Activated CD4-positive, alpha-beta T cell treated with anti-CD3 and anti-CD28 coated beads, Interleukin-2, amount 50 U/mL, for 16 hours (primary cell): ENCODE data around the gene NHLH2.

Experiments used
- DNase-seq: peaks from one replicate; pipeline ENCODE4 v3.0.0-alpha.2; 2020

Gene NHLH2

DNA sequence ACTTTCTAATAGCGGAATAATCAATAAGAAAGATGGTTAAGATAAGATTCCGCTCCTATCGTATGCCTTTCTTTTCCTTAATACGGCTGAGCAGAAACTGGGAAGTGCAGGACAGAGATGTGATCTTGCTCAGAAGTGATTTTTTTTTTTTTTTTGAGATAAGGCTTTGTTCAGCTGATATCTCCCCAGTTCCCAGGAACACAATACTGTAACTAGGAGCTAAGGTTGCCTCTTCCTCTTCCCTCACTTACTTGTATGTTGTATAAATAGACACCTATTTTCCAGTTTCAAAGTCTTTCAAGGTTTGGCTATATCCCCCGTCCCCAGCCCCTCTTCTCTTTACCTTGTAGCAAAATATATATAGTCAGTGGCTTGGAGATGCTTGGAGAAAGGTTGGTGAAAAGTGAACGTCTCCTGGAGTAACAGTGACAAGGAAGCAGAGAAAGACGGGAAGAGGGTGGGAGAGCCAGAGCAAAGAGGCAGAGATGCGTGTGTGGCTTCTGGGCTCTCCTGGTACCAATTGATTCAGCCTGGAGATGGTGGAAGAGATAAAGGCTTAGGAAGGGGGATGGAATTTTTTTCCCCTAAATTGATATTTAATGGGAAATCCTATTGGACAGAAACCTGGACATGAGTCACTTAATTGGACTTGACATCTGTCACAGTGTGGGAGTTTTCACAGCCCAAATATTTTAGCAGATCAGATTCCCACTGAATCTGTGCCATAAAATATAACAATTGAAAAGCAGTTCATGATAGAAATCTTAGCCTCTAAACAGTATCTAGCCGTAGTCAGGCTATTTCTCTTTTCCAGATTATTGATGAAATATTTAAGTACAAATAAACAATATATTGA, at the start of gene NHLH2:
NHLH2 (minus strand) TSS at position 522 of the 856 bp plus-strand sequence. CDS start 2,754 bp downstream, outside the sequence.
- DNase-seq, result no peak

DNA sequence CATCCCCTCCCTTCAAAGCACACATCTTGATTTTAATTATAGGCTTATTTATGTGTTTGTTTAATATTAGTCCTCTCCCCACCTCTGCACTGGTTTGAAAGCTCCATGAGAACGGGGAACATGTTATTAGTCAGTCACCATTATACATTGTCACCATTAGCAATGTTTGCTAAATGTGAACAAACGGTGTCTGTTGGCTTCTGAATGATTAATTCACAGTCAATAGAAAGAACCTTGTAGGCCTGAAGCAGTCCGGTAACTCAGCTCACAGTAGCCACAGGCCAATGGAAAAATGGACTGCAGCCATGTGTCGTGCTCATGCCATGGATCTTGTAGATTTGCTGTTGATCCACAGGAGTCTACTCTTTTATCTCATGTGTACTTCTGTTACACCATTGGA, 49.7 kb upstream of the NHLH2 start:
- DNase-seq, result no peak

DNA sequence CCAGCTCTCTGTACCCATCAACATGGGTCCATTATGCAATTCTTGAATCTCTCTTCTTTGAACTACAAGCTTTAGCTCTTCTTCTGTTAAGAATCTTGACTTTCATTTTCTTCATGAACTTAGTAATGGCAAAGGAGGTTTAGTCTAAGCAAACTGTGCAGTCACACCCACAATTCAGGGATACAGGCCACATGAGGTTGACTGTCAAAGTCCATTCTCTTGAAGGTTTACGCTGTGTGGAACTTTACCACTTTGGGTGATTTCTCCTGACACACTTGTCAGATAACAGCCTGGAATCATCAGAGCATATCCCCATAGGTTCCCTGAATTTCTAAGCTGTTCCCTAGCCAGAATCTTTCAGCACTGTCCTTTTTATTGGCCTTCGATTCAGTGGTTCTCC, 48.0 kb upstream of the NHLH2 start:
- DNase-seq, result no peak

DNA sequence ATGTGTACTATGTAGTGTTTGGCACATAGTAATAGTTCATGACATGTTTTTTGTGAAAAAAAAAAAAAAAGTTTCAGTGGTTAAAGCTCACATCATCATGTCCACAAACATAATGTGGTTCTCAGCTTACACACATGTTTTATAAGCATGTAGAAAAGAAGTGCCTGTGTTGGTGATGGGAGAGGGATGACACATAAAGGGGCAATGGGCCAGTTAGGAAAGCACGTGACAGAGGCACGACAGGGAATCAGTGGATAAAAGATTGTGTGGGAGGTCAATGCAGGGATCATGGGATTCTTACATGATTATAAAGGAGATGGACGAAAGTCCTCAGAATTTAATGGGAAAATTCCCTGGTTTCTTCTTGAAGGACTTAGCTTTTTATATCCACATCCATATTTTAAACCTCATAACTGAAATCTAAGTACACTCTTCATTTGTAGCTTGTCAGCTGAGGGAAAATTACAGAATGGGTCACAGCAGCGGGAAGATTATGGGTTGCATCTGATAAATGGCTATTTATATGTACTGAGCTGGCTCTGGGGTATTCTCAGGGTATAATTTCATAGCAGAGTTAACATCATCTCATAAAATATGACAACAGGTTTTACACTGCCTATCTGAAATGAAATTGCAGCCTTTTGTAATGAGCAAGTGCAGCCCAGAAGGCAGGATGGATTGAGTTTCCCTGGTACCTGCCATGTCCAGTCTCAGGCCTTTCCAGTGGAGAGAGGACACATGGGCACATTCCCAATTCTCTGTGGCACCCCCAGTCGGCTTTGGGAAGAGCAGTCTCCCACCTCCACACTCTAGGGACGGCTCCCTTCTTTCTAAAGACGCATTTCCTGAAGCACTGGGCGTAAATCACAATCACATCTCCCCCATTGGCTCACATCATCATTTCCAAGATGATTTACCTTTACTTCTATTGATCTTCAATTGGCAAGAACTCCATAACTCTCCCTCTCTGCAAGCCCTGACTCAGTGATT, 42.3 kb upstream of the NHLH2 start:
- DNase-seq, result no peak

DNA sequence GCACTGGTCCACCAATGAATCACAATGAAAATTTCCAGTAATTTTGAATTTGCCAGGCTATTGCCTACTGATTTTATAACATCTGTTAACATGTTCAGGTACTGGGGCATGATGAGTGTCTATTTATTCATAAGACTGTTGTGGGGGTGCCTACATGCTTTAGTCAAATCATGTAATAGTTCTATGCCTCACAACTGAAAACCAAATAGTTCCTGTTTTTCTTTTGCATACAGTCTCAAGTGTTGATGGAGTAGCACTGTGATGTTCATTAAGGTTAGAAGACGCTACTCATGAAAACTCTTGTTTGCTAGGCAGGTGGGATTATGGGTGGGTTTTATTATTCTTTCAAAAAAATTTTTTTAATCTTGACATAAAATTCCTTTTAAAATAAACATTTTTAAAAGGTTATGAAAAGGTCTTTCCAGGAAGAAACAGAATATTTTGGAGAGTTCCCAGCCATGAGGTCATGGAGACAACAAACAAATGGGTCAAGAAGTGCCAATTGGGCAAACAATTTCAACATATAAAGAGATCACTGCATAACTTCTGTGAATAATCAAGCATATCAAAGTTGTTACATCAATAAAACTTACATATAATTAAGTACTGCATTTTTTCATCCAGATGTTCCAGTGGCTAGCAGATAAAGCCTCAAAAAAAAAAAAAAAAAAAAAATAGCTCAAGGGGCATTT, 40.2 kb upstream of the NHLH2 start:
- DNase-seq, result no peak

DNA sequence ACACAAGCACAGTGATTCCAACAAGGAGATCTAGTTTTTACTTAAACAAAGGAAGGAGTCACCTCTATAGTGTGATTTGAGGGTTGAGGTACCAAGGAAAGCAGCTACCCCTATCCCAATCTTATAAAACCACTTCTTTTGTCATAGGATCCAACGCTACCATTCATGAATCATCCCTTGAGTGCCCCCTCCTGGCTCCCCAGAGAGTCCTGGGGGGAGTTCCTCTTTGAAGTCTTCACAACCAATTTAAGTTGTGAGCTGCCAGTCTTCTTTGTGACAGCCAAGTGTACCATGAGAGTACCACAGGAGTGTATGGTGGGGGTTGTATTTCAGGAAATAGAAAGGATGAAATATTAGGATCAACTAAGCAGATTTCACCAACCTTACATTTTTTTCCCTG, 39.1 kb upstream of the NHLH2 start:
- DNase-seq, result no peak

DNA sequence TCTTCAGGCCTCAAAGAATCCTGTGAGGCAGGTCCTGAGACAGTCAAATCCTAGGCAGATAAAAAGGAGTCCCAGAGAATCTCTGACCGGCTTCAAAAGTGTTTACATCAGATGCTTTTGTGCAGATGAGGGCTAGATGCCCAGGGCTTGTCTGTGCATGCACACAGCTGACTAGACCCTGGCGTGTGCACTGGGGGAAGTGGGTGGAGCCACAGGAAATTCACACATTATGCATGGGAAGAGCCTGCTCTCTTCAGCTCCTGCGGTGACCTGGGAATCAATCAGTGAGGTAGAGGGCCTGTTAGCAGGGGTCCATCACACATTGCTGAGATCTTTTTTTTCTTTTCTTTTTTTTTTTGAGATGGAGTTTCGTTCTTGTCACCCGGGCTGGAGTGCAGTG, 36.6 kb upstream of the NHLH2 start:
- no peak for DNase-seq

DNA sequence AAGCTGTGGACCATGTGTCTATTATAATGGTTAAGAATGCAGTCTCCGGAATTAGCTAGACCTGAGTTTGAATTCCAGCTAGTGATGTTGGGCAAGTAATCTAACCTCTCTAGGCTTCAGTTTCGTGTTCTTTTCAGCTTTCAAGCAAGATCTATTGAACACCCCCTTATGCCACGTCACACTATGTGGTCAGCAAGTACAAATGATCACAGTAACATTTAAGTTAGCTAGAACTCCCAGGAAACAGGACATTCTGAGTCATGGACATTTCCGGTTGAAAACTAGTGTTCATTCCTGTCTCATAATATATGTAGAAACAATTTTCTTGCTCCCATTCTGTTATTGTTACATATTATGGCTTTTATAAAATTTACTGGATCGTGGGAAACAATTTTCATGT, 34.0 kb upstream of the NHLH2 start:
- DNase-seq, result no peak

DNA sequence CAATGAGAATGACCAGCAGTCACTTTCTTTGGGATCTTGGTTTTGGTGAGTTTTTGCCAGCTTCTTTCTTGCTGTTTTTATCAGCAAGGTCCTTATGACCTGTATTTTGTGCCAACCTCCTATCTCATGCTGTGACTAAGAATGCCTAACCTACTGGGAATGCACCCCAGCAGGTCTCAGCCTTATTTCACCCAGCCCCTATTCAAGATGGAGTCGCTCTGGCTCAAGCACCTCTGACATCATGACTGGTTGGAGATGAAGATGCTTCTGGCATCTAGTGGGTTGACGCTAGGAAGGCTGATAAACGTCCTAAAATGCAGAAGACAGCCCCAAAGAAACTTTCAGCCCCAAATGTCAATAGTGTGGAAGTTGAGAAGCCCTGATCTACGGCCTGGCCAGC, 33.6 kb upstream of the NHLH2 start:
- DNase-seq, result no peak

DNA sequence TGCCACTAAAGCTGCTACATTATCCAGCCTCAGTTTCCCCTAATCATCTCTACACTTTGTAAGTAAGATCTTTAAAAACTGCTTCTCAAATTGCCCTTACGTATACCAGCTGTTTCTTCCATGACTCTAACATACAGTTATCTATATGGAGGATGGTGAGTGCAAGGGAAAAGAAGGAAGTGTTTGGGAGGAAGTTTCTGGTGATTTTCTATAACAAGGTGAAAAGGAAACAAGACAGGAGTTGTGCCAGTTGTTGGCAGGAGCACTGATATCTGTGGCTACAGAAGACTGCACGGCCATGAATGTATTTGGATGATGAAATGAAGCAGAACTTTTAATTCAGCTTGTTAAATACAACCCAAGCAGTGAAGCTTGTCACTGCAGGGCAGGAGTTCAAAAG, 32.3 kb upstream of the NHLH2 start:
- DNase-seq, result no peak

DNA sequence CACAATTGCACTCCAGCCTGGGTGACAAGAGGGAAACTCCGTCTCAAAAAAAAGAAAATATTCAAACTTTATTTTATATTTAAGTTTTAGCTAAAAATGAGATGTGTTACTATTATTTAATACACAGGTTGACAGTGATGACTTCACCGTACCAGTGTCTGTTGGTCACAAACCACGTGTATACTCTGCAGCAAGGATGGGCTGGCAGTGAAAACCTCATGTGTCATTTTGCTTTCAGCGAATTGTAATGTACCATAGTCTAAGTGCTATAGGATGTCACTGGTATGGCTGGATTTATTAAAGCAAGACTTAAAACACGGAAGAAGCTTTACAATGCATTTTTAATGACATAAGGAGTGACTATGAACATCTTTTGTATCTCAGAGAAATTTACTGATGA, 28.1 kb upstream of the NHLH2 start:
- DNase-seq, result no peak

DNA sequence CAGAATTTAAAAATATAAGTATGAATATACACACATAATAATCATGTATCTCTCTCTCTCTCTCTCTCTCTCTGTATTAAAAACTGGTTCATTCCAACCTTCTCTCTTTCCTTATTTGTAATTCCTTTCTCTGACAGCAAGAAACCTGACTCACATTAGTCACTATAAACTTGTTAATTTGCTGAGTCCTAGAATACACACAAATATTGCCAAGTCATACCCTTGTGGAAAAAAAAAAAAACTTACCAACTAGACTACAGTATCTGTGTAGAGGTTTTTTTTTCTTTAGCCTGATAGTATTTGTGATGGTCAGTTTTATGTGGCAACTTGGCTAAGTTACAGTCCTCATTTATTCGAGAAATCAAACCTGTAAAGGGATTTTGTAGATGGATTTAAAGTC, 26.3 kb upstream of the NHLH2 start:
- DNase-seq, result no peak

DNA sequence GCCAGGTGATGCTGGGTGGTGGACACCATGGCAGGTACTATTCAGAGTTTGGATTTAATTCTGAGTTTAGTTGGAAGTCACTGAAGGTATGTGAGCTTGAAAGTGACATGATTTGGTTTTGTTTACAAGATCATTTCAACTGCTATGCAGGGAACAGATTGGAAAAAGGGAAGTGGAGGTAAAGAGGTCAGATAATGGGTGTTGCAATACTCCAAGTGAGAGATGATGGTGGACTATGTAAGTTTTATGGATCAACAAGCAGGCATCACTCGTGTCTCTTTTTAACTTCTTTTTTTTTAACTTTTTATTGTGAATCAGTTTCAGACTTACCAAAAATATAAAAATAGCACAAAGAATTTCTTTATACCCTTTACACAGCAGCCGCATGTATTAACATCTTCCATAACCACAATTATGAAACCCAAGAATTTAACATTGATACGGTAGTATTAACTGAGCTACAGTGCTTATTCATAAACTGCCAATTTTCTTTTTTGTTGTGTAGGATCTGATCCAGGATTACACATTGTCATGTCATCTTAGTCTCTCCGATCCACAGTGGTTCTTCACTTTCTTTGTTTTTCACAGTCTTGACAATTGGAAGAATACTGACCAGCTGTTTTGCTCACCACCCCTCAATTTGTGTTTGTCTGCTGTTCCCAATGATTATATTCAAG, 24.9 kb upstream of the NHLH2 start:
- DNase-seq, result no peak

DNA sequence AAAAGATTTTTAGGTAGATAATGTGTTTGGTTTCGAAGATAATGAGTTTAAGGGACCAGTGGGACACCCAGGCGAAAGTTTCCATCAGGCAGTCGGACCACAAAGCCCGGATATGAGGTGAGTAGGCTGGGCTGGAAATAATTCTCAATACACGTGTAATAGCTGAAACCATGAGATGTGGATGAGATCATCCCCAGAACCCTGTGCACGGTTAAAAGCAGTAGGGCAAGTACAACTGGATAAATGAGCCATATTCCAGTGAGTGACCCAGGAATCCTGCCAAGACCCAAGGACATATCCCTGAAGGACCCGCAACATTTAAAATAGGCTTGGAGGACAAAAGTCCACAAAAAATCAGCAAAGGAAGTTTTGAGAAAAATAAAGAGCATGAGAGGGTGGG, 21.5 kb upstream of the NHLH2 start:
- DNase-seq, result no peak

DNA sequence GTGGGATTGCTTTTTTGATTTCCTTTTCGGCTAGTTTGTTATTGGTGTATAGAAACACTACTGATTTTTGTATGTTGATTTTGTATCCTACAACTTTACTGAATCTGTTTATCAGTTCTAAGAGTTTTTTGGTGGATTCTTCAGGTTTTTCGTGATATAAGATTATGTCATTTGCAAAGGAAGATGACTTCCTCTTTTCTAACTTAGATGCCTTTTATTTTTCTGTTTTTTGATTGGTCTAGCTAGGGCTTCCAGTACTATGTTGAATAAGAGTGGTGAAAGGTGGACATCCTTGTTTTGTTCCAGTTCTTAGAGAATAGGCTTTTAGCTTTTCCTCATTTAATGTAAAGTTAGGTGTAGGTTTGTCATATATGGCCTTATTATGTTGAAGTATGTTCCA, 13.1 kb upstream of the NHLH2 start:
- DNase-seq, result no peak

DNA sequence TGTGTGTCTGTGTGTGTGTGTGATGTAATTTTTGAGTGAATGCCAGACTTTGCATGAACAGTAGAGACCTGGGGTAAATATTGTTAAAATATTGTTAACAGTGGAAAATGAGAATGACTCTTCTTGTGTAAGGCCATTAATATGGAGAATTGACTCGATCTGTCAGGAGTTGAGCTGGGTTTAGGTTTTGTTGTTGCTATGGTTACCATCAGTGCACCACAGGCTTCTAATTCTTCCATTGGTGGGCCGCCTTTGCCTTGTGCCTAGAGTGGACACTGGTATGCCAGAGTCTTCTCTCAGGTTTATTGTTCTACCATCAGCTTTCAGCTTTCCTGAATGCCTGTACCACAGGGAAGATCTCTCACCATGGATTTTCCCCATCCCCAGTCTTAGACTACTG, 10.0 kb upstream of the NHLH2 start:
- no peak for DNase-seq

DNA sequence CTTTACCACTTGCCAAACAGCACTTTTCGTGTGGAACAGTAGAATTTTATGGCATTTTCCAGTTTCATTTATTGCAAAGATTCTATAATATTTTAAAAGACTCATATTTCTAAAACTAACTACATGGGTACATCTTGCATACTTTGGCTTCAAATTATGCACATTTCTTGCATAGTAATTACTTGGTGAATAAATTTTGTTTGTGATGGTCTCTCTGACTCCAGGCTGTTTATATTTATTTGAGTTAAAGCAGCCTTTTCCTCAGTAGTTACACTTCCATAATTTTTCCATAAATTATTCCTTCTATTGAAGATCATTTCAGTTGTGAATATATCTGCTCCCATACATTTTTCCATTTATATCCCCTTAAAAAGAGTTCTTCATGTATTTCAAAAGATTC, 6.9 kb upstream of the NHLH2 start:
- DNase-seq, result no peak

DNA sequence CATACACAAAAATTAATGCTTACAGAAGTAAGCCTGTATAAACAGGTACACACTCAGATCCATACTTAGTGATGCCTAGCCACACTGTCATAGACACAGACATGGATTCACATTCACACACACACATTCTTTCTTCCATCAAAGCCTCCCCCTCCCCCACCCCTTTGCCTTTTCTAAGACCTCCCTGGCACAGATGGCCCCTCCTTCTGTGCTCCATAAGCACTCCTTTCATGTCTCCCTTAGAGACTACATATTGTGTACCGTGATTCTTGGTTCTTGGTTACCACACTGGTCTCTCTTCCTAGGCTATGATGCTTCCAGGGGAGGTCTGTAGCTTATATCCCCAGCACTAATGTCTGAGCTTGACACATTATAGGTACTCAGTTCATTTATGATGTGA, 2.0 kb upstream of the NHLH2 start:
- no peak for DNase-seq

DNA sequence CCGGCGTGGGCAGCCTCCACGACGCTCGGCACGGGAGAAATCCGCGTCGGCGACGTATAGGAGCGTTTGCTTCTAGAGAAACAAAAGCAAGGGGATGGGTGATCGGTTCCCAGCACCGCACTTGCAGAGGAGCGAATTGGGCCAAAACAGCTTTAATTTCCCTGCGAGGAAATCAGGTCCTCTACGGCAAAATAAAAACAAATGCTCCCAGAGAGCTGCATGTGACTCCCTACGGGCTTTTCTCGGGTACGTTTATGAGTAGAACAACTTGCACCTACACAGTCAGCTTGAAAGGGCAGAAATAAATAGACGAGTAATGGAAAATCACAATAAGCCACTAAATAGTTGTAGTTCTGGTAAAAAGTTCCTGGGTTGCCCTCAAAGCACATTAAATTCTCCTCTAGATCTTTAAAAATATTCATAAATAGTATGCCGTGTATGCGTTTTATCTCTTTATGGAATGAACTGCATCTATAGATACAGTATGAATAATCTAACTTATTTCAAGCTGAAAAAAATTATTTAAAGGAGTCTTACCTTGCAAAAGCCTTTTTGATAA, 1.2 kb downstream of the NHLH2 start:
- DNase-seq, result no peak

DNA sequence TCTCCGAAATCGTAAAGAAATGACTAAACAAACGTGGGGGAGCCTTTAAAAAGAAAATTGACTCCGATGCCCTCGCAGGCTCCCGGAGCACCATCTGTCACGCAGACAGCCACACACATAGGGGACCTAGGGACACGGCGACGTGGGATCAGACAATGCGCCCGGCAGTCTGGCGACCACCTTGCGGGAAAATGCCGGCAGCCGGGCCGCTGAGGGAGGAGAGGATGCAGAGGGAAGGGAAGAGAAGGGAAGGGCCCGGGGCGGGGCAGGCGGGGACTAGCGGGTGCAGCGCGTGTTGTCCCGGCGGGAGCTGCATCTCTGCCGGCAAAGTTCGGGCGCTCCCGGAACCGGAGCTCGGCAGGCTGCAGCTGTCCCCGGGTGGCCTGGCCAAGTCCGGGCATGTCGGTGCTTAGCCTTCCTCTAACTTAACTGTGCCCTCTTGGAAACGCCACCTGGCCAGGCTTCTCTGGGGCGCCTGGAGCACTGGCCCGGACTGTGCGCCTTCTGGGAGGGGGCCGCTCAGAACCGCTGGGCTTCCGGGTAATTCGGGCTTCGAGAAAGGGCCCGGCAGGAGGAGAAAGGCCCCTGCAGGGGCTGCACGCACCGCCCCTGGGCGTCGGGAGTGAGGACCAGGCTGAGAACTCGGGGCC, 1.8 kb downstream of the NHLH2 start:
- DNase-seq, result no peak

DNA sequence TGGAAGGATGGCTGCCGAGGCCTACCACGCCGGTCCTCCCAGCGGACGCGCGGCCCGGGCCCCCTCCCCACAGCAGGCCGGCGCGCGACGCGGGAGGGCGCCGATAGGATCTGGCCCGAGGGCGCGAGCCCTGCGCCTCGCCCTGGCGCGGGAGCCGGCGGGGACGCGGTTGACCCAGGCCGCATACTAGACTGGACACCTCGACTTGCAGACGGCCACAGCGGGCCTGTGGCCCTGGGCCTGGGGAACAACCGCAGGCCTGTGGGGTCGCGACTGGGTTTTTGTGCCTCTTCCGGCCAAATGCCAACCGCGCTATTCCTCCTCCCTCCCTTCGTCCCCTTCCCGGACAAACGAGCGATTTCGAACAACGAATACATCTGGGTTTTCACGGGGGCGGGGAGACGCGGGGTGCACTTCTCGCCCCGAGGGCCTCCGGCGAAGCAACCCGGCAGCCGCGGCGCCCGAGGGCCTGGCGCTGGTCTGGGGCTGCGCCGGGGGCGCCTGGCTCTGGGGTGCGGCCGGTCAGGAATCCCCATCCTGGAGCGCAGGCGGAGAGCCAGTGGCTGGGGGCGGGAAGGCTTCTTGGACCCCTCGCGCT, 2.4 kb downstream of the NHLH2 start:
- no peak for DNase-seq
